HEK293 (cell line): ENCODE results near the gene TMEM17.

Experiments
- CTCF ChIA-PET: fragments of 350-600 bp; formaldehyde crosslinking; extraction: SDS; loops from one replicate; lab custom pipeline; 2021; ENCODE audit warnings: antibody characterized with exemption; lab: Yijun Ruan, JAX
- POLR2A ChIA-PET: fragments of 300-600 bp; formaldehyde crosslinking; extraction: SDS; loops from one replicate; lab custom pipeline; 2020; ENCODE audit warnings: antibody characterized with exemption, inconsistent platforms; lab: Yijun Ruan, JAX
- H3K27ac ChIP-seq: fragments of 200-500 bp; sonication (Bioruptor generic); 2 replicates; pipeline ENCODE4 v1.5.1; 2014; ENCODE audit warnings: low read depth, low read length, control low read depth, inconsistent platforms; ENCODE audit errors: extremely low read depth
- H3K36me3 ChIP-seq, 2 experiments: fragments of 200-500 bp in 1 of 2; sonication (Bioruptor generic) in 1 of 2; 1 replicate in 1 of 2; 2 replicates in 1 of 2; pipeline ENCODE4 v1.5.1; 2014 to 2017; ENCODE audit warnings: inconsistent platforms in 2 of 2, low read length in 2 of 2; ENCODE audit not compliant: control insufficient read depth in 2 of 2, insufficient read depth in 1 of 2
- H3K4me1 ChIP-seq: fragments of 200-500 bp; sonication (Bioruptor generic); 2 replicates; pipeline ENCODE4 v1.5.1; 2014; ENCODE audit warnings: mild to moderate bottlenecking, low read length, inconsistent platforms; ENCODE audit not compliant: control insufficient read depth, insufficient read depth
- H3K4me3 ChIP-seq: 2 replicates; pipeline ENCODE4 v1.5.1; 2011; ENCODE audit warnings: low read depth, mild to moderate bottlenecking, control low read depth, low read length, moderate library complexity
- H3K9me3 ChIP-seq: fragments of 200-500 bp; sonication (Bioruptor generic); 2 replicates; pipeline ENCODE4 v1.5.1; 2014; ENCODE audit warnings: low read depth, low read length, inconsistent platforms; ENCODE audit not compliant: control insufficient read depth, insufficient read depth
- EGR2 ChIP-seq: fragments of 450-650 bp; formaldehyde crosslinking; IDR thresholded peaks from 2 replicates; pipeline ENCODE4 v1.5.1; 2016; ENCODE audit warnings: low read depth, missing biosample characterization, missing genetic modification characterization
- GLIS2 ChIP-seq: fragments of 450-650 bp; formaldehyde crosslinking; IDR thresholded peaks from 2 replicates; pipeline ENCODE4 v1.5.1; 2016; ENCODE audit warnings: missing biosample characterization, missing genetic modification characterization
- KLF10 ChIP-seq: fragments of 450-650 bp; IDR thresholded peaks from 2 replicates; pipeline ENCODE4 v1.5.1; 2018; ENCODE audit warnings: missing biosample characterization, mild to moderate bottlenecking, missing genetic modification characterization
- PRDM1 ChIP-seq: fragments of 450-650 bp; formaldehyde crosslinking; IDR thresholded peaks from 2 replicates; pipeline ENCODE4; 2016; ENCODE audit warnings: missing biosample characterization, missing genetic modification characterization
- TRIM28 ChIP-seq: IDR thresholded peaks from 2 replicates; pipeline ENCODE4 v1.6.1; 2011; ENCODE audit warnings: low read length, control low read depth, borderline replicate concordance
- ZBTB21 ChIP-seq: fragments of 450-650 bp; formaldehyde crosslinking; IDR thresholded peaks from 2 replicates; pipeline ENCODE4 v1.5.1; 2017; ENCODE audit warnings: missing biosample characterization, missing genetic modification characterization
- ZFP37 ChIP-seq: fragments of 450-650 bp; formaldehyde crosslinking; IDR thresholded peaks from 2 replicates; pipeline ENCODE4 v1.5.1; 2016; ENCODE audit warnings: missing biosample characterization, missing genetic modification characterization
- ZNF132 ChIP-seq: fragments of 450-650 bp; formaldehyde crosslinking; IDR thresholded peaks from 2 replicates; pipeline ENCODE4 v1.5.1; 2017; ENCODE audit warnings: missing biosample characterization, missing genetic modification characterization, borderline replicate concordance
- ZNF169 ChIP-seq: fragments of 450-650 bp; formaldehyde crosslinking; IDR thresholded peaks from 2 replicates; pipeline ENCODE4 v1.5.1; 2016; ENCODE audit warnings: missing biosample characterization, missing genetic modification characterization
- ZNF202 ChIP-seq: fragments of 450-650 bp; formaldehyde crosslinking; IDR thresholded peaks from 2 replicates; pipeline ENCODE4 v1.5.1; 2016; ENCODE audit warnings: missing biosample characterization, missing genetic modification characterization, borderline replicate concordance
- ZNF211 ChIP-seq: fragments of 450-650 bp; formaldehyde crosslinking; IDR thresholded peaks from 2 replicates; pipeline ENCODE4 v1.5.1; 2016; ENCODE audit warnings: low read depth, missing biosample characterization, missing genetic modification characterization
- ZNF292 ChIP-seq: fragments of 450-650 bp; formaldehyde crosslinking; IDR thresholded peaks from 2 replicates; pipeline ENCODE4 v1.5.1; 2016; ENCODE audit warnings: low read depth, missing biosample characterization, missing genetic modification characterization, borderline replicate concordance
- ZNF433 ChIP-seq: fragments of 450-650 bp; formaldehyde crosslinking; IDR thresholded peaks from 2 replicates; pipeline ENCODE4 v1.5.1; 2016; ENCODE audit warnings: missing biosample characterization, missing genetic modification characterization, low read depth
- ZNF600 ChIP-seq: fragments of 450-650 bp; formaldehyde crosslinking; IDR thresholded peaks from 2 replicates; pipeline ENCODE4 v1.5.1; 2016; ENCODE audit warnings: missing biosample characterization, missing genetic modification characterization
- ZNF621 ChIP-seq: fragments of 450-650 bp; formaldehyde crosslinking; IDR thresholded peaks from 2 replicates; pipeline ENCODE4 v1.5.1; 2017; ENCODE audit warnings: missing biosample characterization, missing genetic modification characterization
- ZNF660 ChIP-seq: fragments of 450-650 bp; IDR thresholded peaks from 2 replicates; pipeline ENCODE4 v1.5.1; 2018; ENCODE audit warnings: missing biosample characterization, mild to moderate bottlenecking, missing genetic modification characterization
- ZNF701 ChIP-seq: fragments of 450-650 bp; formaldehyde crosslinking; IDR thresholded peaks from 2 replicates; pipeline ENCODE4 v1.5.1; 2016; ENCODE audit warnings: missing biosample characterization, missing genetic modification characterization
- ZNF768 ChIP-seq: fragments of 450-650 bp; formaldehyde crosslinking; IDR thresholded peaks from 2 replicates; pipeline ENCODE4 v1.5.1; 2018; ENCODE audit warnings: missing biosample characterization, mild to moderate bottlenecking, missing genetic modification characterization
- ZNF776 ChIP-seq: fragments of 450-650 bp; formaldehyde crosslinking; IDR thresholded peaks from 2 replicates; pipeline ENCODE4 v1.5.0; 2017; ENCODE audit warnings: missing biosample characterization, missing genetic modification characterization, borderline replicate concordance
- ZNF777 ChIP-seq: fragments of 450-650 bp; formaldehyde crosslinking; IDR thresholded peaks from 2 replicates; pipeline ENCODE4 v1.5.1; 2017; ENCODE audit warnings: missing biosample characterization, missing genetic modification characterization, borderline replicate concordance
- TF ChIP-seq, protein P1 (sequence below): fragments of 450-650 bp; formaldehyde crosslinking; IDR thresholded peaks from 2 replicates; pipeline ENCODE4 v1.5.1; 2016; ENCODE audit warnings: missing biosample characterization, missing genetic modification characterization
- TF ChIP-seq, protein P2 (sequence below): fragments of 450-650 bp; formaldehyde crosslinking; IDR thresholded peaks from 2 replicates; pipeline ENCODE4 v1.5.1; 2016; ENCODE audit warnings: missing biosample characterization, missing genetic modification characterization
- TF ChIP-seq, protein P3 (sequence below): fragments of 450-650 bp; formaldehyde crosslinking; conservative IDR thresholded peaks from 2 replicates; pipeline ENCODE4 v1.5.1; 2016; ENCODE audit warnings: low read depth, missing biosample characterization, missing genetic modification characterization
- TF ChIP-seq, protein P4 (sequence below): fragments of 450-650 bp; formaldehyde crosslinking; IDR thresholded peaks from 2 replicates; pipeline ENCODE4 v1.5.1; 2017; ENCODE audit warnings: missing biosample characterization, missing genetic modification characterization

Gene TMEM17

DNA sequence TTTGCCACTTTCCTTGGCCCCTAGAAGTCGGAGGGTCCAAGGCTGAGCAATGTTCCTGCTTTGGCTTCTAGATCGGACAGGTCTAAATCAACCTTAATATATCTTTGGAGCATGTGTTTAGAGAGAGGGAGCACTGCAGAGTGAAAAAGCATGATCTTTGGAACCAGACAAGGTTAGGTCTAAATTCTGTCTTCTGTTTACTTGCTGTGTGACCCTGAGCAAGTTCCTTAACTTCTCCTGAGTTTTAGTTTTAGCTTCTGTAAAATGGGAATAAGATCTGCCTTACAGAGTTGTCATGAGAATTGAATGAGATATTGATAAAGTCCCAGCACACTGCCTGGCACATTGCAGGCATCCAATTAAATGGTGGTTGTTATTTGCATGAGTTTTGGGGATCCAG, 13.9 kb downstream of the TMEM17 start:
- ChIA-PET CTCF (interaction anchor here (1.0 kb wide), 1 partner anchor 10 kb away, joined by 4 read pairs; no protein-coding TSS in a partner anchor), POLR2A (no interaction called here)

DNA sequence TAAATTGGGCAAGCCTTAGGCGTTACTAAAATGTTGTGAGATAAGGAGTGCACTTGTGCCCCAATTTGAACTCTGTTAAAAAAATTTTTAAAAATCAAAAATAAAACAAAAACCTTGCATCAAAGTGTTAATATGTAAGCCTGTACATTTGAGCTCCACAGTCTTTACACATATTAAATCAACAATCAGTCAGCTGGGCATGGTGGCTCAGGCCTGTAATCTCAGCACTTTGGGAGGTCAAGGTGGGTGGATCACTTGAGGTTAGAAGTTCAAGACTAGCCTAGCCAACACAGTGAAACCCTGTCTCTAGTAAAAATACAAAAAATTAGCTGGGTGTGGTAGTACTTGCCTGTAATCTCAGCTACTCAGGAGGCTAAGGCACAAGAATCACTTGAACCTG, 16.3 kb downstream of the TMEM17 start:
- Histone ChIP-seq H3K9me3 (no peaks in the 10 kb centered on the region), H3K36me3 (no peaks in the 10 kb centered on the region), H3K4me1 (no peaks in the 10 kb centered on the region), H3K27ac (no peak overlapping the region), H3K4me3 (no peak overlapping the region)
- TF ChIP-seq ZNF621 (tag by site-specific recombination), result no peak
- TF ChIP-seq ZNF768, result no peak
- TF ChIP-seq ZFP37 (tag by site-specific recombination), result no peak
- TF ChIP-seq ZBTB21 (tag by site-specific recombination), result no peak
- no peak for TF ChIP-seq ZNF292
- TF ChIP-seq ZNF701 (tag by site-specific recombination), result no peak
- TF ChIP-seq ZNF211 (tag by site-specific recombination), result no peak
- no peak for TF ChIP-seq EGR2 (tag by site-specific recombination)
- TF ChIP-seq, protein P1, sequence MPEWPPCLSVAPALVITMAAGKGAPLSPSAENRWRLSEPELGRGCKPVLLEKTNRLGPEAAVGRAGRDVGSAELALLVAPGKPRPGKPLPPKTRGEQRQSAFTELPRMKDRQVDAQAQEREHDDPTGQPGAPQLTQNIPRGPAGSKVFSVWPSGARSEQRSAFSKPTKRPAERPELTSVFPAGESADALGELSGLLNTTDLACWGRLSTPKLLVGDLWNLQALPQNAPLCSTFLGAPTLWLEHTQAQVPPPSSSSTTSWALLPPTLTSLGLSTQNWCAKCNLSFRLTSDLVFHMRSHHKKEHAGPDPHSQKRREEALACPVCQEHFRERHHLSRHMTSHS (tag by site-specific recombination), result no peak
- TF ChIP-seq ZNF169 (tag by site-specific recombination), result no peak
- TF ChIP-seq, protein P2, sequence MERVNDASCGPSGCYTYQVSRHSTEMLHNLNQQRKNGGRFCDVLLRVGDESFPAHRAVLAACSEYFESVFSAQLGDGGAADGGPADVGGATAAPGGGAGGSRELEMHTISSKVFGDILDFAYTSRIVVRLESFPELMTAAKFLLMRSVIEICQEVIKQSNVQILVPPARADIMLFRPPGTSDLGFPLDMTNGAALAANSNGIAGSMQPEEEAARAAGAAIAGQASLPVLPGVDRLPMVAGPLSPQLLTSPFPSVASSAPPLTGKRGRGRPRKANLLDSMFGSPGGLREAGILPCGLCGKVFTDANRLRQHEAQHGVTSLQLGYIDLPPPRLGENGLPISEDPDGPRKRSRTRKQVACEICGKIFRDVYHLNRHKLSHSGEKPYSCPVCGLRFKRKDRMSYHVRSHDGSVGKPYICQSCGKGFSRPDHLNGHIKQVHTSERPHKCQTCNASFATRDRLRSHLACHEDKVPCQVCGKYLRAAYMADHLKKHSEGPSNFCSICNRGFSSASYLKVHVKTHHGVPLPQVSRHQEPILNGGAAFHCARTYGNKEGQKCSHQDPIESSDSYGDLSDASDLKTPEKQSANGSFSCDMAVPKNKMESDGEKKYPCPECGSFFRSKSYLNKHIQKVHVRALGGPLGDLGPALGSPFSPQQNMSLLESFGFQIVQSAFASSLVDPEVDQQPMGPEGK (tag by site-specific recombination), result no peak
- TF ChIP-seq ZNF776, result no peak
- no peak for TF ChIP-seq KLF10 (tag by site-specific recombination)
- TF ChIP-seq ZNF777 (tag by site-specific recombination), result no peak
- CTCF ChIA-PET, result no interaction called here
- POLR2A ChIA-PET, result no interaction called here

More for the DNA sequence above, 13.9 kb downstream of the TMEM17 start:
- Histone ChIP-seq H3K27ac (no peak overlapping the region), H3K9me3 (no peaks in the 10 kb centered on the region), H3K4me3 (no peak overlapping the region), H3K4me1 (peaks cover 5% of the 10 kb centered on the region; the same call in 1 of the 2 replicates), H3K36me3 (no peaks in the 10 kb centered on the region)
- TF ChIP-seq TRIM28, result no peak
- no peak for TF ChIP-seq ZNF600
- no peak for TF ChIP-seq ZNF169 (tag by site-specific recombination)

DNA sequence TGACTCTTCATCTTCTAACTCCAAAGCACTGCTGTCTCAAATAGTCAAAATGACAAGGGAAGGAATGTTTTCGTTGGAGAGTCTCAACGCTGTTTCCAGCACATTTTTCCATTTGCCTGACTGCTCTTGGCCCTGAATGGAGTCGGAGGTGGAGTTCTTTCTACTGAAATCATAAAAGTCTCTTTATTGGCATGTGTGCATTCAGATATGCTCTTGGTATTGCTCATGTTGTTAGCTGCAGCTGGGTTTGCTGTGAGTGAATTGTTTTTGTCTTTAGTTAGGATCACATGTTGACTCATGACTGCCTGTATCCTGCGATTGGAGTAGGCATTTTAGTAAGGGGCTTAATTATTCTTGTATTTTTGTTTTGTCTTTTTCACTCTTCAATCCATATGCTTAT, 16.8 kb downstream of the TMEM17 start:
- ChIA-PET POLR2A (no interaction called here), CTCF (no interaction called here)
- Histone ChIP-seq H3K36me3 (no peaks in the 10 kb centered on the region), H3K27ac (no peak overlapping the region), H3K9me3 (no peaks in the 10 kb centered on the region), H3K4me3 (no peak overlapping the region), H3K4me1 (no peaks in the 10 kb centered on the region)
- no peak for TF ChIP-seq GLIS2 (tag by site-specific recombination)
- TF ChIP-seq ZNF433 (tag by site-specific recombination), result no peak
- TF ChIP-seq, protein P3, sequence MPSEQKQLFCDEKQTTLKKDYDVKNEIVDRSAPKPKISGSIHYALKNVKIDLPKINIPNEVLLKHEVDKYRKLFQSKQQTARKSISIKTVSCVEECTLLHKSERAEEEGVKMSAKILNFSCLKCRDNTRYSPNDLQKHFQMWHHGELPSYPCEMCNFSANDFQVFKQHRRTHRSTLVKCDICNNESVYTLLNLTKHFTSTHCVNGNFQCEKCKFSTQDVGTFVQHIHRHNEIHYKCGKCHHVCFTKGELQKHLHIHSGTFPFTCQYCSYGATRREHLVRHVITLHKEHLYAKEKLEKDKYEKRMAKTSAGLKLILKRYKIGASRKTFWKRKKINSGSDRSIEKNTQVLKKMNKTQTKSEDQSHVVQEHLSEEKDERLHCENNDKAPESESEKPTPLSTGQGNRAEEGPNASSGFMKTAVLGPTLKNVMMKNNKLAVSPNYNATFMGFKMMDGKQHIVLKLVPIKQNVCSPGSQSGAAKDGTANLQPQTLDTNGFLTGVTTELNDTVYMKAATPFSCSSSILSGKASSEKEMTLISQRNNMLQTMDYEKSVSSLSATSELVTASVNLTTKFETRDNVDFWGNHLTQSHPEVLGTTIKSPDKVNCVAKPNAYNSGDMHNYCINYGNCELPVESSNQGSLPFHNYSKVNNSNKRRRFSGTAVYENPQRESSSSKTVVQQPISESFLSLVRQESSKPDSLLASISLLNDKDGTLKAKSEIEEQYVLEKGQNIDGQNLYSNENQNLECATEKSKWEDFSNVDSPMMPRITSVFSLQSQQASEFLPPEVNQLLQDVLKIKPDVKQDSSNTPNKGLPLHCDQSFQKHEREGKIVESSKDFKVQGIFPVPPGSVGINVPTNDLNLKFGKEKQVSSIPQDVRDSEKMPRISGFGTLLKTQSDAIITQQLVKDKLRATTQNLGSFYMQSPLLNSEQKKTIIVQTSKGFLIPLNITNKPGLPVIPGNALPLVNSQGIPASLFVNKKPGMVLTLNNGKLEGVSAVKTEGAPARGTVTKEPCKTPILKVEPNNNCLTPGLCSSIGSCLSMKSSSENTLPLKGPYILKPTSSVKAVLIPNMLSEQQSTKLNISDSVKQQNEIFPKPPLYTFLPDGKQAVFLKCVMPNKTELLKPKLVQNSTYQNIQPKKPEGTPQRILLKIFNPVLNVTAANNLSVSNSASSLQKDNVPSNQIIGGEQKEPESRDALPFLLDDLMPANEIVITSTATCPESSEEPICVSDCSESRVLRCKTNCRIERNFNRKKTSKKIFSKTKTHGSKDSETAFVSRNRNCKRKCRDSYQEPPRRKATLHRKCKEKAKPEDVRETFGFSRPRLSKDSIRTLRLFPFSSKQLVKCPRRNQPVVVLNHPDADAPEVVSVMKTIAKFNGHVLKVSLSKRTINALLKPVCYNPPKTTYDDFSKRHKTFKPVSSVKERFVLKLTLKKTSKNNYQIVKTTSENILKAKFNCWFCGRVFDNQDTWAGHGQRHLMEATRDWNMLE (tag by site-specific recombination), result no peak
- no peak for TF ChIP-seq ZNF660 (tag by site-specific recombination)
- TF ChIP-seq ZNF132, result no peak
- TF ChIP-seq PRDM1 (tag by site-specific recombination), result no peak
- TF ChIP-seq, protein P4, sequence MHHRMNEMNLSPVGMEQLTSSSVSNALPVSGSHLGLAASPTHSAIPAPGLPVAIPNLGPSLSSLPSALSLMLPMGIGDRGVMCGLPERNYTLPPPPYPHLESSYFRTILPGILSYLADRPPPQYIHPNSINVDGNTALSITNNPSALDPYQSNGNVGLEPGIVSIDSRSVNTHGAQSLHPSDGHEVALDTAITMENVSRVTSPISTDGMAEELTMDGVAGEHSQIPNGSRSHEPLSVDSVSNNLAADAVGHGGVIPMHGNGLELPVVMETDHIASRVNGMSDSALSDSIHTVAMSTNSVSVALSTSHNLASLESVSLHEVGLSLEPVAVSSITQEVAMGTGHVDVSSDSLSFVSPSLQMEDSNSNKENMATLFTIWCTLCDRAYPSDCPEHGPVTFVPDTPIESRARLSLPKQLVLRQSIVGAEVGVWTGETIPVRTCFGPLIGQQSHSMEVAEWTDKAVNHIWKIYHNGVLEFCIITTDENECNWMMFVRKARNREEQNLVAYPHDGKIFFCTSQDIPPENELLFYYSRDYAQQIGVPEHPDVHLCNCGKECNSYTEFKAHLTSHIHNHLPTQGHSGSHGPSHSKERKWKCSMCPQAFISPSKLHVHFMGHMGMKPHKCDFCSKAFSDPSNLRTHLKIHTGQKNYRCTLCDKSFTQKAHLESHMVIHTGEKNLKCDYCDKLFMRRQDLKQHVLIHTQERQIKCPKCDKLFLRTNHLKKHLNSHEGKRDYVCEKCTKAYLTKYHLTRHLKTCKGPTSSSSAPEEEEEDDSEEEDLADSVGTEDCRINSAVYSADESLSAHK (tag by site-specific recombination), result no peak
- no peak for TF ChIP-seq ZNF202 (tag by site-specific recombination)
